UCSD-AML1 (cell line): Measurements from ENCODE around the gene CD300LD.

Experiments used
- DNase-seq: peaks from one replicate; lab custom pipeline; 2025; ENCODE audit not compliant: unreplicated experiment; lab: John Stamatoyannopoulos, UW

Gene CD300LD

DNA sequence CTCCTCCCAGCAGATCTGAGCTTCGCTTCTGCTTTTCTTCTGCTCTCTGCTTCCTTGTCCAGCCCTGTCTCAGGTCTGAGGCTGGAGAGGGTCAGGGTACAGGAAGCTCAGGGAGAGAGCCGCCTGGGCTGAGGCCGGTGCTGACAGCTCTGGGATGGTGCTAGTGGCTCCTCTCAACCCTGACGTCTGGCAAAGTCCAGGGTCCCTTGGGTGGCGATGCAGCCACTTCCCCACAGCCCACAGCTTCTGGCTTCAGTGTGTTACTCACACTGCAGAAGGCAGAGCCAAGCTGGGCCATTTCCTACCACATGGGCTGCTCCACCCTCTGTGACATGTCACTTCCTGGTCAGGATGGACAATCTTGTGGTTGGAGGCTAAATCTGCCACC is 46.2 kb downstream of the CD300LD start, which contains the start of gene CD300C:
Gene CD300C (minus strand): TSS at position 273 of the 388 bp plus-strand sequence. CDS start 333 bp downstream, outside the sequence.
- peak; percentile 73 for DNase-seq

DNA sequence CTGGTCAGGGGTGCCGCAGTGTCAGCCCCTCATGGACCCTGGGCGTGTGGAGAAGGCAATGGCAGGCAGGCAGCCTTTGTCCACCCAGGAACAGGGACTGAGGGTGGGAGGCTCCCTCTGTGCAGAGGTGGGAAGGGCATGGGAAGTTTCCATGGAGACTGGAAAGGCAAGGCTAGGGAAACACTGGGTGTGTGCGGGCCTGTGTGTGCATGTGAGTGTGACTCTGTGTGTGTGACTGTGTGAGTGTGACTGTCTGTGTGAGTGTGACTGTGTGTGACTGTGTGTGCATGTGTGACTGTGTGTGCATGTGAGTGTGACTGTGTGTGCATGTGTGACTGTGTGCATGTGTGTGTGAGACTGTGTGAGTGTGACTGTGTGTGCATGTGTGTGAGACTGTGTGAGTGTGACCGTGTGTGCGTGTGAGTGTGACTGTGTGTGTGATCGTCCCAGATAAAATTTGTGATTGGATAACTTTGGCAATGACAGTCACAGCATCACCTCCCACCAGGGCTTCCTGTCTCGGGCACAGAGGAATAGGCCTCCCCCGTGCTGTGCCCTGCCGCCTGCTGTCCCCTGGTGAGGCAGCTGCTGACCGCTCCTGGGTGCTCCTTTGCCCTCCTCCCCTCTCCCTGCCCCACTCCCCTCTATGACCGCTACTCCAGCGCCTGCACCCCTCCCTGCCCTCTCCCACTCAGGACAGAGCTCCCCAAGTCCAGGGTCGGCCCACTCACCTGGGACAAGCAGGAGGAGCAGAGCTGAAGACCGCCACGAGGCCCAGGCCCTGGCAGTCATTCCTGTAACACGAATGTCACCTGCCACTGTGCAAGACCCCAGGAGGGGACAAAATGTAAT is 46.9 kb downstream of the CD300LD start:
- no peak for DNase-seq

- DNase-seq: no peak
Measured at GRCh38 chr17:74543891-74544760, 48.0 kb downstream of the CD300LD start.

- DNase-seq: no peak
Measured at GRCh38 chr17:74543406-74543805, 48.7 kb downstream of the CD300LD start.

- DNase-seq: no peak
Measured at GRCh38 chr17:74542727-74543383, 49.2 kb downstream of the CD300LD start.

DNA sequence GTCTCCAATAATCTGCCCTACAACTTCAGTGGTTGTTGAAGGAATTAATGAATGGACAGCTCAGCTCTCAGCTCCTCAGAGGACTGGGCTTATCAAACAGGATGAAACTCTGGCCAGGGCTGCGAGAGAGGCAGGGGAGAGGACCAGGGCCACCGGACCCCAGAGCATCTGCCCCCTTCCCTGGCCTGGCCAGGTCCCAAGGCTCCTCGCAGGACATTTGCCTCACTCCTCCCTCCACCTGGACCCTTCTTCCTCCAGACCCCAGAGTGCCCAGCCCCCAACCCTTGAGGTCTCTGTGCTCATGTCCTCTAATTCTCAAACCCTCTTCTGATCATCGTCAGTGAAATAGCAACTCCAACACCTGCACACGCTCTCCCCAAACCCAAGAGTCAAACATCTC is 49.9 kb downstream of the CD300LD start:
- DNase-seq: no peak

DNA sequence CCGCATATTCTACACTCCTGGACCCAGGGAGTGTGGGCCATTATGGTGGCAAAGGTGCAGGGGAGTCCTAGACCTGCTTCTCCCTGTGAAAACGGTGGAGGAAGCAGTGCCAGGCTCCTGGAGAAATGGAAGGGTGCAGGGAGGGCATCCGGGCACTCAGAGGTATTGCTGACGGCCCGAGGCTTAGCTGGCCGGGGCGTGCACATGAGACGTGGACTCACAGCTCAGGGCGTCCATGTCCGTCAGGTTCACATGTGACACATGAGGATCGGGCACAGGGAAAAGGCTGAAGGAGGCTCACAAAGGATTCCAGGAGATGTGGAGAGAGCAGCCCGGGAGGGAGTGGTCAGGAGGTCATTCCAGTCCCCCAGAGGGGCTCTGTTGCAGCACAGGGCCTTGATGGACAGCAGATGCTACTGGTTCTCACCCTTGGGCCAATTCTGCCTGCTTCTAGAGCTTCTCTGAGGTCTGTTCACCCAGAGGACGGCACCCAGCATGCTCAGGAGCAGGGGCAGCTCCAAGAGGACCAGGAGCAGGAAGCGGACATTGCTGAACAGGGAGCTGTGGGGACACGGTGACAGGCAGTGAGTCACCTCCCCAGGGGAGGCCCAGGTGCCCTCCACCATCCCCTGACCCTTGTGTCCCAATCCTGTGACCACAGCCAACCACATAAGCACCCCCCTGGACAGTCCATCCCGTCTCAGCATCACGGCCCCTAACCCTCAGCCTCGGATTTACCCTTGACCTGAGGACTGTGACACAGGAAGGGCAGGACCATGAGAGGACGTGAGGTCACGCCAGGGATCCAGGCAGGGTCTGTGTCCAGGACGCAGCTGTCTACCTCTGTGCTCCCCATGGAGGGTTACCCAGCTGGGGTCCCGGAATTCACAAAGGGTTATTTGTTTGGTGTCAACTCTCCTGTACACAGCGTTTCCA is 50.6 kb downstream of the CD300LD start:
- no peak for DNase-seq

DNA sequence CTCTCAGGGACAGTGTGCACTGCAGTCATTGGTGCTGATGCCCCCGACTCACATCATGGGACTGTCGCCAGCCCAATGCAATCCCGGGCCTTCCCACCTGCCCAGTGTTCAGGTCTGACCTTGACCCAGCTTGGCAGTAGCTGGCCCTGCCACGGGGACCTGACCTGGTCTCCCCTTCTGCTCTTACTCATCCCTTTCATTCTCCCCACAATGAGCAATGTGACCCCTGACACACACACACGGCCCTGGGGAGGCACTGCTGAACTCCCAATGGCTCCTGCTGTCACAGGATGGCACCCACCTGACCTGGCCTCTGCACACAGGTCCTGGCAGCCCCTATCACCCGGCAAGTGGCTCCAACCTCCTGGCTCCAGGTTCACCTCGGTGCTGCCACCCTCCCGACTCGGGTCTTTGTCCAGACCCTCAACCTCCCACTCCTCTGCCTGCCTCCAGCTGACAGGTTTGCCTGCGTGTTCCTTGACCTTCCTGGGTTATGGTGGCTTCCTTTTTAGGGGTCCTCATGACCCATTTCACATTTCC is 52.7 kb downstream of the CD300LD start:
- DNase-seq: no peak

- DNase-seq: no peak
Measured at GRCh38 chr17:74536890-74537289, 55.2 kb downstream of the CD300LD start.

DNA sequence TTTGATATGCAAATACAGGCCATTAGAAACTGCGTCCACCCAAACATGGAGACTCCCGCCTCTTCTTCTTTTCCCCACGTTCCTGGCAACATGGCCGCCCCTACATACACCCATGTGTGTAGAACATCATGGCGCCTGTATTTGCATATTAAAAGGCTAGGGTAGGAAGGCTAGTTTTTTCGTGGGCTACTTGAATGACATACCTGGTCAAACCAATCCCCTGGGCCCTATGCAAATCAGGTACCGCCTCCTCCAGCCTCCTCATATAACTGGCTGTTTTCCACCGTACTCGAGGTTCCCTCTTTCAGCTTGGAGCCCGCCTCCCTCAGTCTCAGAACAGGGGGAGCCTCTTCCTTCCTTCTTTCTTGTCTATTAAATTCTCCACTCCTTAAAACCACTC is 60.0 kb downstream of the CD300LD start:
- peak; percentile 87 for DNase-seq

DNA sequence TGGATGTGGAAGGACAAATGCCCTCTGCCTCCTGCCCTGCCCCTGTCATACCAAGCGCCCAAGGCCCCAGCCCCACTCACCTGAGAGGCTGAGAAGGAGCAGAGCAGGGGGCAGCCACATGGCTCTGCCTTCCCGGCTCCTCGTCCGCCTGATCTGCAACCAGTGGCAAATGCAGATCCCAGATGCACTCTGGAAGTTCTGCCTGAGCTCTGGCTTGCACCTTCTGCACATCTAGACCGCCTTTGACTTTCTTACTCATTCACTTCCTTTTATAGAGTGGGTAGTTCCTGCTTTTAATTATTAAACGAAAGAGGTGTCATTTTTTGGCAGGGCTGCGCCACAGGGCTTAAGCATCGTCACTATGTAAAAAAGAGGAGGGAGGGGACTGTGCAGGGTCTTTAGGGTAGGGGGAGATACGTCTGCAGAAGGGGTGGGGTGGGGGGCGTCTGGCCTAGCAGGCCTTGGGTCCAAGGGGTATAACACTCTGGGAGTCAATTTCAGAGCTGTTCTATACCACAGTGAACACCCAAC is 60.8 kb downstream of the CD300LD start, which contains the start of gene CD300LB:
Gene CD300LB (minus strand): TSS at position 245 of the 531 bp plus-strand sequence. CDS start 125 bp downstream, at position 120.
- no peak for DNase-seq

DNA sequence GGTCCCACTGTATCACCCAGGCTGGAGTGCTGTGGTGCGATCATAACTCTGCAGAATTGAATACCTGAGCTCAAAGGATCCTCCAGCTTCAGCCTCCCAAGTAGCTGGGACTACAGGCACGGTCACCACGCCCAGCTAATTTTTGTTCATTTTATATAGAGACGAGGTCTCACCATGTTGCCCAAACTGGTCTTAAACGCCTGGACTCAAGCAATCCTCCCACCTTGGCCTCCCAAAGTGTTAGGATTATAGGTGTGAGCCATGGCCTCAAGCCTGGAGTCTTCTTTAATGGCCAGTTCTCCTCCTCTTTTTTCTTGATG is 61.3 kb downstream of the CD300LD start:
- no peak for DNase-seq
